ENCODE data around the gene RAD51AP2. TPM values are rescaled to one million over a fixed set of nuclear protein-coding genes. Genes with fewer than 3 reads are reported as not detected.

The RAD51AP2 gene
- not detected in 2 replicates for total RNA-seq

DNA sequence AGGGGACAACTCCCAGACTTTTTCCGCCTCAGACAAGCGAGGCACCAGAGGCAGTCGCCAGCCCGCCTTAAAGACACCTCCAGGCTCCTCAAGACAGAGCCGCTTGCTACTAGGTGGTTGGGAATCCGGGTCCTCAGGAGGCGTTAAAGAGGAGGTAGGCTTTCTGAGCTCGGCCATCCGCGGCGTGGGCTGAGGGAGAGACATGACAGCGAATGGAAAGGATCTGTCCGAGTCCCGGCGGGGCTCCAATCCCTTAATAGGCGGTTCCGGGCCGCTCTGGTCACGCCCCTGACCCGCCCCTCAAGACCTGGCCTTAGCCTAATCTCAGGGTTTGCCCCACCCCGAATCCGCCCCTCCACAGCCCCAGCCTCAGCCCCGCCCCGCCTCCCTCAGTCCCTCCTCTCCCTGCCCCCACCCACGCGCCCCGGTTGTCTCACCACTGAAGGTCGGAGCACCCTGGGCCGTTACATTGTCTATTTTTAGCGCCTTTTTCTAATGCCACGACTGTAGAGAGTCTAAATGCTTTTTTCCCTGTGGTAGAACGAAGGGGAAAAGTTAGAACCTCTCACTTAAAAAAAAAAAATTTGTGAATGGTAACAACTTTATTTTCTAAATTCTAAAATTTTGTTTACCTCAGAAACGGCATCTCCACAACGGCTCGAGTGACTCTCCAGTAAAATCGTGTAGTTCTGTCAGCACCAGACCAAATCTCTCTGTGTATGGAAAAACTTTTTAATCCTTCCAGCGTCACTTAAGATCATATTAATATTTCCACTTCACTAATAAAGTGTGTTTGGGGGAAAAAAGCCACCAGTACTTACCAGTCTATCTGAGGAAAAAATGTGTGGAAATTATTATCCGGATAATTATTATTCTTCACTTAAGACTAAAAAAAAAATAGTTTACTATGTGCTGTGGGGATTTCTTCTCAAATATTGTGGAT is at the start of gene RAD51AP2:
Gene RAD51AP2 (minus strand): TSS at position 229 of the 943 bp plus-strand sequence. CDS start 25 bp downstream, at position 204.

DNA sequence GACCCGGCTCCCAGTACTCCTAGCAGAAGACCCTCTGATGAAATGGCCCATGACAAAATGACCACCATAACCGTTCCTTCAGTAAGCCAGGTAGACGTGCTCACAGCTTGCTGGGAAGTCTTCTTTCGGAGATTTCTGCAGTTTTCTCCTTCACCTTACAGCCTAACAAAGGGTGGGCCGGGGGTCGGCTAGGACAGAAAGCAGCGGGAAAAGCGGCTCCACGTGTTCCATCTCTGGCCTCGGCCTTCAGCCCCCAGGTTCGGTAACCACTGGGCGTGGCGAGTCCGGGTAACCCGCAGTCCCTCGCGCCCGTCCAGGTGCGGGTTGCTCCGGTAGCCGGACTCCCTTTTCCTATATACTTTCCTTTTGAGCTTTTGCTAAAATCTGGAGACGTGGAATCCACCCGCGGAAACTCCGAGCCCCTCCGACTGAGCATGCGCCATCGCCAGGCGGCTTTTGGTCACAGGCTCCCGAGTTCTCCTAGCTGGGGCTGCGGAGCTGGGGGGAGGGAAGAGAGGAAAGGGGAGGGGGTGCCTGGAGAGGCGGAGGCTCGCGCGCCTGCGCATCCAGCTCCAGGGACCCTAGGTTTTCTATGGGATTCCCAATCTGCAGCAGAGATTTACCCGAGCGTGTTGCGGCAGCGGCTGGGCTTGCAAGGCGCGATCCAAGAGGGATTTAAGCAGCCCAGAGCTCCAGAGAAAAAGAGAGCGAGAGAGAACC is 22.0 kb upstream of the RAD51AP2 start, which contains the start of gene VSNL1:
Gene VSNL1 (plus strand): TSS at position 604 of the 720 bp plus-strand sequence. CDS start 51,379 bp downstream, outside the sequence.

Other genes starting within 250 kb of the RAD51AP2 start
- 0.09 TPM in 1 of 2 replicates, not detected in the other for gene VSNL1, start 22.3 kb upstream of the RAD51AP2 start, total RNA-seq
- gene SMC6, start 235.4 kb upstream of the RAD51AP2 start, total RNA-seq, result 14.1 and 15.4 TPM in 2 replicates
- gene GEN1, start 235.7 kb upstream of the RAD51AP2 start, total RNA-seq, result 1.8 and 7.8 TPM in 2 replicates